HEK293 (cell line): Measurements from ENCODE around the gene ARHGAP21.

Experiments
- CTCF ChIA-PET: fragments of 350-600 bp; formaldehyde crosslinking; extraction: SDS; loops from one replicate; lab custom pipeline; 2021; ENCODE audit warnings: antibody characterized with exemption; lab: Yijun Ruan, JAX
- POLR2A ChIA-PET: fragments of 300-600 bp; formaldehyde crosslinking; extraction: SDS; loops from one replicate; lab custom pipeline; 2020; ENCODE audit warnings: antibody characterized with exemption, inconsistent platforms; lab: Yijun Ruan, JAX
- H3K27ac ChIP-seq: fragments of 200-500 bp; sonication (Bioruptor generic); 2 replicates; pipeline ENCODE4 v1.5.1; 2014; ENCODE audit warnings: low read depth, low read length, control low read depth, inconsistent platforms; ENCODE audit errors: extremely low read depth
- H3K36me3 ChIP-seq, 2 experiments: fragments of 200-500 bp in 1 of 2; sonication (Bioruptor generic) in 1 of 2; 1 replicate in 1 of 2; 2 replicates in 1 of 2; pipeline ENCODE4 v1.5.1; 2014 to 2017; ENCODE audit warnings: inconsistent platforms in 2 of 2, low read length in 2 of 2; ENCODE audit not compliant: control insufficient read depth in 2 of 2, insufficient read depth in 1 of 2
- H3K4me1 ChIP-seq: fragments of 200-500 bp; sonication (Bioruptor generic); 2 replicates; pipeline ENCODE4 v1.5.1; 2014; ENCODE audit warnings: mild to moderate bottlenecking, low read length, inconsistent platforms; ENCODE audit not compliant: control insufficient read depth, insufficient read depth
- H3K4me3 ChIP-seq: 2 replicates; pipeline ENCODE4 v1.5.1; 2011; ENCODE audit warnings: low read depth, mild to moderate bottlenecking, control low read depth, low read length, moderate library complexity
- H3K9me3 ChIP-seq: fragments of 200-500 bp; sonication (Bioruptor generic); 2 replicates; pipeline ENCODE4 v1.5.1; 2014; ENCODE audit warnings: low read depth, low read length, inconsistent platforms; ENCODE audit not compliant: control insufficient read depth, insufficient read depth
- GLIS1 ChIP-seq: fragments of 450-650 bp; formaldehyde crosslinking; IDR thresholded peaks from 2 replicates; pipeline ENCODE4 v1.5.1; 2016; ENCODE audit warnings: missing biosample characterization, missing genetic modification characterization
- IKZF3 ChIP-seq: fragments of 450-650 bp; IDR thresholded peaks from 2 replicates; pipeline ENCODE4 v1.5.0; 2018; ENCODE audit warnings: missing biosample characterization, mild to moderate bottlenecking, missing genetic modification characterization, moderate library complexity
- KLF16 ChIP-seq: fragments of 450-650 bp; formaldehyde crosslinking; IDR thresholded peaks from 2 replicates; pipeline ENCODE4 v1.5.1; 2017; ENCODE audit warnings: missing biosample characterization, missing genetic modification characterization
- KLF9 ChIP-seq: fragments of 450-650 bp; formaldehyde crosslinking; IDR thresholded peaks from 2 replicates; pipeline ENCODE4 v1.5.1; 2016; ENCODE audit warnings: missing biosample characterization, missing genetic modification characterization, low read depth
- MZF1 ChIP-seq: fragments of 450-650 bp; formaldehyde crosslinking; IDR thresholded peaks from 2 replicates; pipeline ENCODE4 v1.5.1; 2017; ENCODE audit warnings: missing biosample characterization, missing genetic modification characterization, borderline replicate concordance
- PRDM1 ChIP-seq: fragments of 450-650 bp; formaldehyde crosslinking; IDR thresholded peaks from 2 replicates; pipeline ENCODE4; 2016; ENCODE audit warnings: missing biosample characterization, missing genetic modification characterization
- SP3 ChIP-seq: fragments of 450-650 bp; formaldehyde crosslinking; IDR thresholded peaks from 2 replicates; pipeline ENCODE4 v1.5.1; 2016; ENCODE audit warnings: missing biosample characterization, missing genetic modification characterization
- TCF7L2 ChIP-seq: IDR thresholded peaks from 2 replicates; pipeline ENCODE4 v1.6.1; 2011; ENCODE audit warnings: low read depth, mild to moderate bottlenecking, inconsistent platforms, low read length, moderate library complexity, borderline replicate concordance
- ZBTB7A ChIP-seq: fragments of 450-650 bp; formaldehyde crosslinking; IDR thresholded peaks from 2 replicates; pipeline ENCODE4 v1.5.1; 2016; ENCODE audit warnings: low read depth, missing biosample characterization, missing genetic modification characterization
- ZBTB8A ChIP-seq: fragments of 450-650 bp; formaldehyde crosslinking; IDR thresholded peaks from 2 replicates; pipeline ENCODE4 v1.5.1; 2016; ENCODE audit warnings: missing biosample characterization, missing genetic modification characterization
- ZNF138 ChIP-seq: fragments of 450-650 bp; formaldehyde crosslinking; IDR thresholded peaks from 2 replicates; pipeline ENCODE4 v1.5.1; 2016; ENCODE audit warnings: missing biosample characterization, missing genetic modification characterization, borderline replicate concordance
- ZNF248 ChIP-seq: fragments of 450-650 bp; formaldehyde crosslinking; IDR thresholded peaks from 2 replicates; pipeline ENCODE4 v1.5.1; 2017; ENCODE audit warnings: missing biosample characterization, missing genetic modification characterization
- ZNF341 ChIP-seq: fragments of 450-650 bp; formaldehyde crosslinking; IDR thresholded peaks from 2 replicates; pipeline ENCODE4; 2016; ENCODE audit warnings: low read depth, missing biosample characterization, missing genetic modification characterization
- ZNF596 ChIP-seq: fragments of 450-650 bp; IDR thresholded peaks from 2 replicates; pipeline ENCODE4 v1.5.0; 2018; ENCODE audit warnings: missing biosample characterization, mild to moderate bottlenecking, missing genetic modification characterization, moderate library complexity
- ZNF791 ChIP-seq: fragments of 450-650 bp; formaldehyde crosslinking; IDR thresholded peaks from 2 replicates; pipeline ENCODE4 v1.5.1; 2016; ENCODE audit warnings: missing biosample characterization, missing genetic modification characterization
- TF ChIP-seq, protein P1 (sequence below): fragments of 450-650 bp; IDR thresholded peaks from 2 replicates; pipeline ENCODE4 v1.5.1; 2018; ENCODE audit warnings: missing biosample characterization, mild to moderate bottlenecking, missing genetic modification characterization
- TF ChIP-seq, protein P2 (sequence below): fragments of 450-650 bp; formaldehyde crosslinking; IDR thresholded peaks from 2 replicates; pipeline ENCODE4 v1.5.1; 2016; ENCODE audit warnings: missing biosample characterization, missing genetic modification characterization
- TF ChIP-seq, protein P3 (sequence below): fragments of 450-650 bp; formaldehyde crosslinking; IDR thresholded peaks from 2 replicates; pipeline ENCODE4 v1.5.1; 2017; ENCODE audit warnings: missing biosample characterization, missing genetic modification characterization
- TF ChIP-seq, protein P4 (sequence below): fragments of 450-650 bp; formaldehyde crosslinking; IDR thresholded peaks from 2 replicates; pipeline ENCODE4 v1.5.1; 2017; ENCODE audit warnings: missing biosample characterization, missing genetic modification characterization
- TF ChIP-seq, protein P5 (sequence below): fragments of 450-650 bp; formaldehyde crosslinking; IDR thresholded peaks from 2 replicates; pipeline ENCODE4 v1.5.1; 2016; ENCODE audit warnings: missing biosample characterization, missing genetic modification characterization
- TF ChIP-seq, protein P6 (sequence below): fragments of 450-650 bp; formaldehyde crosslinking; IDR thresholded peaks from 2 replicates; pipeline ENCODE4 v1.5.1; 2016; ENCODE audit warnings: missing biosample characterization, missing genetic modification characterization

Gene ARHGAP21

DNA sequence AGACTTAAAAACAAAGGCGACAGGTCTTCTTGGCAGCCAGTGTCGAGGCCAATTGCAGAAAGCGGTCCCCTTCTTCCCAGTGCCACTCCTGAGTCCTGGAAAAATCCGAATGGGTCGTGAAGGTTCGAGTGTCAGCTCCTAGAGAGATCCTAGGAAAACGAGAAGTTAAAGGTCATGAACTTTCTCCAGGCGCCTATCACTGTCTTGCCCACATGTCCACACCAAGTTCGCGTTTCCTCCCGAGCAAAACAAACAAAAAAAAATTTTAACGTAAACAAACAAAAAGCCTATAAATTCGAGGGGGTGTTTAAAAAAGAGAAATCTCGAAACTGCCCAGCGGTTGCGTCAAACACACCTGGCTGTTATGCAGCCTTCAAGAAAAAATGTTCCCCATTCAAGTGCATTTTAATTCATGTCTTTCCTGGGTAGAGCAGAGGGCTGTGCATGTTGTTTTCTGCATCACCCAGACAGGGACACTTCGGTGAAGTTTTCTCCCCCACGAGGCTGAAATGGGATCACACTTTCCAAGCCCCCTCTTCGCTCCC is 1.5 kb downstream of the ARHGAP21 start:
- TF ChIP-seq PRDM1 (tag by site-specific recombination) (peak; percentile 73; the same call in 1 of the 2 replicates), ZNF596 (tag by site-specific recombination) (no peak), TCF7L2 (no peak), GLIS1 (peak; percentile 23; the same call in 1 of the 2 replicates), KLF16 (tag by site-specific recombination) (peak; percentile 46; the same call in 1 of the 2 replicates), IKZF3 (tag by site-specific recombination) (no peak), ZNF341 (tag by site-specific recombination) (peak; percentile 9; the same call in 1 of the 2 replicates), ZNF791 (tag by site-specific recombination) (no peak), ZBTB7A (tag by site-specific recombination) (no peak), SP3 (no peak), KLF9 (tag by site-specific recombination) (no peak), ZBTB8A (tag by site-specific recombination) (peak; percentile 66)
- TF ChIP-seq, protein P1, sequence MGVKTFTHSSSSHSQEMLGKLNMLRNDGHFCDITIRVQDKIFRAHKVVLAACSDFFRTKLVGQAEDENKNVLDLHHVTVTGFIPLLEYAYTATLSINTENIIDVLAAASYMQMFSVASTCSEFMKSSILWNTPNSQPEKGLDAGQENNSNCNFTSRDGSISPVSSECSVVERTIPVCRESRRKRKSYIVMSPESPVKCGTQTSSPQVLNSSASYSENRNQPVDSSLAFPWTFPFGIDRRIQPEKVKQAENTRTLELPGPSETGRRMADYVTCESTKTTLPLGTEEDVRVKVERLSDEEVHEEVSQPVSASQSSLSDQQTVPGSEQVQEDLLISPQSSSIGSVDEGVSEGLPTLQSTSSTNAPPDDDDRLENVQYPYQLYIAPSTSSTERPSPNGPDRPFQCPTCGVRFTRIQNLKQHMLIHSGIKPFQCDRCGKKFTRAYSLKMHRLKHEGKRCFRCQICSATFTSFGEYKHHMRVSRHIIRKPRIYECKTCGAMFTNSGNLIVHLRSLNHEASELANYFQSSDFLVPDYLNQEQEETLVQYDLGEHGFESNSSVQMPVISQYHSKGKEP: no peak
- TF ChIP-seq, protein P2, sequence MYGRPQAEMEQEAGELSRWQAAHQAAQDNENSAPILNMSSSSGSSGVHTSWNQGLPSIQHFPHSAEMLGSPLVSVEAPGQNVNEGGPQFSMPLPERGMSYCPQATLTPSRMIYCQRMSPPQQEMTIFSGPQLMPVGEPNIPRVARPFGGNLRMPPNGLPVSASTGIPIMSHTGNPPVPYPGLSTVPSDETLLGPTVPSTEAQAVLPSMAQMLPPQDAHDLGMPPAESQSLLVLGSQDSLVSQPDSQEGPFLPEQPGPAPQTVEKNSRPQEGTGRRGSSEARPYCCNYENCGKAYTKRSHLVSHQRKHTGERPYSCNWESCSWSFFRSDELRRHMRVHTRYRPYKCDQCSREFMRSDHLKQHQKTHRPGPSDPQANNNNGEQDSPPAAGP: no peak
- TF ChIP-seq, protein P3, sequence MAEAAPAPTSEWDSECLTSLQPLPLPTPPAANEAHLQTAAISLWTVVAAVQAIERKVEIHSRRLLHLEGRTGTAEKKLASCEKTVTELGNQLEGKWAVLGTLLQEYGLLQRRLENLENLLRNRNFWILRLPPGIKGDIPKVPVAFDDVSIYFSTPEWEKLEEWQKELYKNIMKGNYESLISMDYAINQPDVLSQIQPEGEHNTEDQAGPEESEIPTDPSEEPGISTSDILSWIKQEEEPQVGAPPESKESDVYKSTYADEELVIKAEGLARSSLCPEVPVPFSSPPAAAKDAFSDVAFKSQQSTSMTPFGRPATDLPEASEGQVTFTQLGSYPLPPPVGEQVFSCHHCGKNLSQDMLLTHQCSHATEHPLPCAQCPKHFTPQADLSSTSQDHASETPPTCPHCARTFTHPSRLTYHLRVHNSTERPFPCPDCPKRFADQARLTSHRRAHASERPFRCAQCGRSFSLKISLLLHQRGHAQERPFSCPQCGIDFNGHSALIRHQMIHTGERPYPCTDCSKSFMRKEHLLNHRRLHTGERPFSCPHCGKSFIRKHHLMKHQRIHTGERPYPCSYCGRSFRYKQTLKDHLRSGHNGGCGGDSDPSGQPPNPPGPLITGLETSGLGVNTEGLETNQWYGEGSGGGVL (tag by site-specific recombination): 0 out of 2 replicates have a peak, but pooled peaks have one; percentile 37
- TF ChIP-seq, protein P4, sequence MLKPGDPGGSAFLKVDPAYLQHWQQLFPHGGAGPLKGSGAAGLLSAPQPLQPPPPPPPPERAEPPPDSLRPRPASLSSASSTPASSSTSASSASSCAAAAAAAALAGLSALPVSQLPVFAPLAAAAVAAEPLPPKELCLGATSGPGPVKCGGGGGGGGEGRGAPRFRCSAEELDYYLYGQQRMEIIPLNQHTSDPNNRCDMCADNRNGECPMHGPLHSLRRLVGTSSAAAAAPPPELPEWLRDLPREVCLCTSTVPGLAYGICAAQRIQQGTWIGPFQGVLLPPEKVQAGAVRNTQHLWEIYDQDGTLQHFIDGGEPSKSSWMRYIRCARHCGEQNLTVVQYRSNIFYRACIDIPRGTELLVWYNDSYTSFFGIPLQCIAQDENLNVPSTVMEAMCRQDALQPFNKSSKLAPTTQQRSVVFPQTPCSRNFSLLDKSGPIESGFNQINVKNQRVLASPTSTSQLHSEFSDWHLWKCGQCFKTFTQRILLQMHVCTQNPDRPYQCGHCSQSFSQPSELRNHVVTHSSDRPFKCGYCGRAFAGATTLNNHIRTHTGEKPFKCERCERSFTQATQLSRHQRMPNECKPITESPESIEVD (tag by site-specific recombination): peak; percentile 45
- ChIA-PET POLR2A (no interaction called here), CTCF (interaction anchor here (0.6 to 1.4 kb wide), 3 partner anchors 9 to 359 kb away, joined by 3 to 6 read pairs (median 4); no protein-coding TSS in a partner anchor)
- H3K4me1 ChIP-seq: peaks cover 4% of the 10 kb centered on the region
- H3K4me3 ChIP-seq: peak overlapping the region; percentile 78
- no peaks in the 10 kb centered on the region for H3K9me3 ChIP-seq
- H3K27ac ChIP-seq: peak overlapping the region; percentile 95
- H3K36me3 ChIP-seq: peaks cover 0 to 12% of the 10 kb centered on the region in 2 experiments; a peak in 1 of 3 replicates

DNA sequence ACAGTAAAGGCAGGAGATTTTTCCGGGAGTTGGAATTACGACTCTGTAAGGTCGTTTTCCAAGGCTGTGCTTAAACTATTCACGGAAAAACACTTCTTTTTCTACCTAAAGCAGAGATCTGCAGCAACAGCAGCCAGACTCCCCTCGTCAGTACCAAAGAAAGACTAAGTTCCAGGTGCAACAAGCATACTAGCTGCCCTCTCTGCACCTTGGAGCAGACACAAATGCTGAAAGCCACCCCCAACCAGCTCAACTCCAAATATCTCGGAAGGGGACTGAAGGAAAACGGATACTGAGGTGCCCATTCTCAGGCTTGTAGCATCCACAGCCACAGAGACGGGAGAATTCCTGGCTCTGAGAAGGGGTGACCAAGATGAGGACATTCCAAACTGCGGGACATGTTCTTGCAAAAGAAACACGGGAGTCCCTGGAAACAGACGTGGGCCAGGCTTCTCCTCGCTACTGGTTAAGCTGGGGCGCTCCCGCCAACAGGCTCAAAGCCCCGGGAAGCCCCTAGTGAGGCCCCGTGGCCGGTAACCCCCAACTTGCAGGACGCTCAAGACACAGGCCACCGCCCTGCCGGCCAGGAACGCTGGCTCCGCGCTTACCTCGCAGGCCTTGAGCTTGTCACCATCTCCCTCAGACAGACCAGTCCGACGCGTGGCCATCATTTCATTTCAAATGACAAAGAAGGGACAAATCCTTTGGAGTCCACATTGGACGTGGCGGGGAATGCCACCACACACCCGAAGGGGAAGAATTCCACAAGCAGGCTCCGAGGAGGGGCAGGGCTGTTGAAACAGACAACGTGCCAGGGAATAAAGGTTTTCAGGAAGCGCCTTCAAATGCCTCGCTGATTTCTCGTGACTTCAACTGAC is 2.2 kb downstream of the ARHGAP21 start:
- Histone ChIP-seq H3K9me3 (no peaks in the 10 kb centered on the region), H3K36me3 (peaks cover 0 to 12% of the 10 kb centered on the region in 2 experiments; a peak in 1 of 3 replicates), H3K4me1 (peaks cover 6% of the 10 kb centered on the region), H3K4me3 (peak overlapping the region; percentile 78), H3K27ac (peak overlapping the region; percentile 95)
- ChIA-PET POLR2A (interaction anchor here (1.1 kb wide), 1 partner anchor 41 kb away, joined by 3 read pairs; no protein-coding TSS in a partner anchor), CTCF (interaction anchor here (0.6 to 0.7 kb wide), 3 partner anchors 13 to 227 kb away, joined by 3 read pairs; no protein-coding TSS in a partner anchor)
- no peak for TF ChIP-seq ZNF138
- TF ChIP-seq ZBTB8A (tag by site-specific recombination): peak; percentile 34
- TF ChIP-seq, protein P5, sequence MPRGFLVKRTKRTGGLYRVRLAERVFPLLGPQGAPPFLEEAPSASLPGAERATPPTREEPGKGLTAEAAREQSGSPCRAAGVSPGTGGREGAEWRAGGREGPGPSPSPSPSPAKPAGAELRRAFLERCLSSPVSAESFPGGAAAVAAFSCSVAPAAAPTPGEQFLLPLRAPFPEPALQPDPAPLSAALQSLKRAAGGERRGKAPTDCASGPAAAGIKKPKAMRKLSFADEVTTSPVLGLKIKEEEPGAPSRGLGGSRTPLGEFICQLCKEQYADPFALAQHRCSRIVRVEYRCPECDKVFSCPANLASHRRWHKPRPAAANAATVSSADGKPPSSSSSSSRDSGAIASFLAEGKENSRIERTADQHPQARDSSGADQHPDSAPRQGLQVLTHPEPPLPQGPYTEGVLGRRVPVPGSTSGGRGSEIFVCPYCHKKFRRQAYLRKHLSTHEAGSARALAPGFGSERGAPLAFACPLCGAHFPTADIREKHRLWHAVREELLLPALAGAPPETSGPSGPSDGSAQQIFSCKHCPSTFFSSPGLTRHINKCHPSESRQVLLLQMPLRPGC (tag by site-specific recombination): no peak
- TF ChIP-seq, protein P6, sequence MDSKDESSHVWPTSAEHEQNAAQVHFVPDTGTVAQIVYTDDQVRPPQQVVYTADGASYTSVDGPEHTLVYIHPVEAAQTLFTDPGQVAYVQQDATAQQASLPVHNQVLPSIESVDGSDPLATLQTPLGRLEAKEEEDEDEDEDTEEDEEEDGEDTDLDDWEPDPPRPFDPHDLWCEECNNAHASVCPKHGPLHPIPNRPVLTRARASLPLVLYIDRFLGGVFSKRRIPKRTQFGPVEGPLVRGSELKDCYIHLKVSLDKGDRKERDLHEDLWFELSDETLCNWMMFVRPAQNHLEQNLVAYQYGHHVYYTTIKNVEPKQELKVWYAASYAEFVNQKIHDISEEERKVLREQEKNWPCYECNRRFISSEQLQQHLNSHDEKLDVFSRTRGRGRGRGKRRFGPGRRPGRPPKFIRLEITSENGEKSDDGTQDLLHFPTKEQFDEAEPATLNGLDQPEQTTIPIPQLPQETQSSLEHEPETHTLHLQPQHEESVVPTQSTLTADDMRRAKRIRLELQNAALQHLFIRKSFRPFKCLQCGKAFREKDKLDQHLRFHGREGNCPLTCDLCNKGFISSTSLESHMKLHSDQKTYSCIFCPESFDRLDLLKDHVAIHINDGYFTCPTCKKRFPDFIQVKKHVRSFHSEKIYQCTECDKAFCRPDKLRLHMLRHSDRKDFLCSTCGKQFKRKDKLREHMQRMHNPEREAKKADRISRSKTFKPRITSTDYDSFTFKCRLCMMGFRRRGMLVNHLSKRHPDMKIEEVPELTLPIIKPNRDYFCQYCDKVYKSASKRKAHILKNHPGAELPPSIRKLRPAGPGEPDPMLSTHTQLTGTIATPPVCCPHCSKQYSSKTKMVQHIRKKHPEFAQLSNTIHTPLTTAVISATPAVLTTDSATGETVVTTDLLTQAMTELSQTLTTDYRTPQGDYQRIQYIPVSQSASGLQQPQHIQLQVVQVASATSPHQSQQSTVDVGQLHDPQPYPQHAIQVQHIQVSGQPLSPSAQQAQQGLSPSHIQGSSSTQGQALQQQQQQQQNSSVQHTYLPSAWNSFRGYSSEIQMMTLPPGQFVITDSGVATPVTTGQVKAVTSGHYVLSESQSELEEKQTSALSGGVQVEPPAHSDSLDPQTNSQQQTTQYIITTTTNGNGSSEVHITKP (tag by site-specific recombination): peak; percentile 94
- no peak for TF ChIP-seq ZNF248
- TF ChIP-seq MZF1: no peak
